GM12878 (cell line): Measurements from ENCODE around the gene TEAD4.

Experiments
- CEBPZ ChIP-seq: fragments of 150-350 bp; IDR thresholded peaks from 2 replicates; pipeline ENCODE4 v1.6.1; 2016; ENCODE audit warnings: low read depth, low read length
- CTCF ChIP-seq, 3 experiments: IDR thresholded peaks in 2 of 3; conservative IDR thresholded peaks in 1 of 3; 2 replicates each; pipeline ENCODE4 v1.5.1; 2011; ENCODE audit warnings: low read depth in 3 of 3, low read length in 3 of 3, mild to moderate bottlenecking in 3 of 3, control low read depth in 2 of 3, moderate library complexity in 2 of 3, inconsistent platforms in 1 of 3, mixed read lengths in 1 of 3; ENCODE audit not compliant: control insufficient read depth in 2 of 3, insufficient read depth in 1 of 3; ENCODE audit errors: extremely low read depth in 1 of 3
- ELK1 ChIP-seq: IDR thresholded peaks from 2 replicates; pipeline ENCODE4 v1.6.1; 2012; ENCODE audit warnings: low read depth, low read length, improper control_type of control experiment
- EP300 ChIP-seq, 2 experiments: fragments of 150-350 bp in 1 of 2; IDR thresholded peaks; 2 replicates each; pipeline ENCODE4 v1.6.1; 2011 to 2012; ENCODE audit warnings: low read depth in 2 of 2, low read length in 2 of 2, borderline replicate concordance in 1 of 2, improper control_type of control experiment in 1 of 2, inconsistent platforms in 1 of 2; ENCODE audit not compliant: control insufficient read depth in 1 of 2
- KAT2A ChIP-seq: conservative IDR thresholded peaks from 2 replicates; pipeline ENCODE4 v1.6.1; 2011; ENCODE audit warnings: low read depth, low read length; ENCODE audit not compliant: control insufficient read depth
- MAX ChIP-seq: IDR thresholded peaks from 2 replicates; pipeline ENCODE4 v1.6.1; 2012; ENCODE audit warnings: low read depth, low read length, improper control_type of control experiment
- PRDM15 ChIP-seq: fragments of 450-650 bp; formaldehyde crosslinking; IDR thresholded peaks from 2 replicates; pipeline ENCODE4 v1.4.0; 2020; ENCODE audit warnings: mild to moderate bottlenecking, moderate library complexity
- RAD51 ChIP-seq: fragments of 450-650 bp; IDR thresholded peaks from 2 replicates; pipeline ENCODE4 v1.6.1; 2016; ENCODE audit warnings: moderate library complexity, mild to moderate bottlenecking, inconsistent platforms
- RCOR1 ChIP-seq: conservative IDR thresholded peaks from 2 replicates; pipeline ENCODE4 v1.6.1; 2012; ENCODE audit warnings: low read depth, low read length, improper control_type of control experiment
- TF ChIP-seq, protein P1 (sequence below): IDR thresholded peaks from 2 replicates; pipeline ENCODE4 v1.6.1; 2011; ENCODE audit warnings: low read depth, low read length, improper control_type of control experiment, borderline replicate concordance

DNA sequence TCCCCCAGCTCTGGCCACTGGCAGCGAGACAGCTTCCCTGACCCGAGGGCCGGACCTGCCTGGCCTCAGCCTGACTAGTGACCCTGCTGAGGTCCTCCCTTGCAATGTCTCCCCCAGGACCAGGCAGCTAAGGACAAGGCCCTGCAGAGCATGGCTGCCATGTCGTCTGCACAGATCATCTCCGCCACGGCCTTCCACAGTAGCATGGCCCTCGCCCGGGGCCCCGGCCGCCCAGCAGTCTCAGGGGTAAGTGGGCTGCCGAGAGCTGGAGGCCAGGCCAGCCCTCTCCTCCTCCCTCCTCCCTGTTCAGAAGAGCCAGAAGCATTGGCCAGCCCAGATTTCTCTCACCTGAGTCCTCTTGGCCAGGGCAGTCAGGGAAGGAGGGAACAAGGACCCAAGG lies 58.1 kb downstream of the TEAD4 start:
- TF ChIP-seq EP300 (IDR thresholded peaks at IDR 0.05; ENCODE audit: borderline replicate concordance in 1 of 2, control insufficient read depth in 1 of 2, low read depth in 2 of 2, low read length in 2 of 2), result no peak
- no peak for TF ChIP-seq CTCF (IDR thresholded peaks at IDR 0.05 in 2 of 3, conservative IDR thresholded peaks at IDR 0.05 in 1 of 3; ENCODE audit: control insufficient read depth in 2 of 3, extremely low read depth in 1 of 3, insufficient read depth in 1 of 3, low read depth in 3 of 3, low read length in 3 of 3)
- no peak for TF ChIP-seq ELK1
- no peak for TF ChIP-seq MAX
- no peak for TF ChIP-seq RCOR1
- TF ChIP-seq, protein P1, sequence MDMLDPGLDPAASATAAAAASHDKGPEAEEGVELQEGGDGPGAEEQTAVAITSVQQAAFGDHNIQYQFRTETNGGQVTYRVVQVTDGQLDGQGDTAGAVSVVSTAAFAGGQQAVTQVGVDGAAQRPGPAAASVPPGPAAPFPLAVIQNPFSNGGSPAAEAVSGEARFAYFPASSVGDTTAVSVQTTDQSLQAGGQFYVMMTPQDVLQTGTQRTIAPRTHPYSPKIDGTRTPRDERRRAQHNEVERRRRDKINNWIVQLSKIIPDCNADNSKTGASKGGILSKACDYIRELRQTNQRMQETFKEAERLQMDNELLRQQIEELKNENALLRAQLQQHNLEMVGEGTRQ, result no peak
- no peak for TF ChIP-seq CEBPZ
- TF ChIP-seq RAD51, result no peak
- TF ChIP-seq KAT2A, result no peak
- no peak for TF ChIP-seq PRDM15
